K562 (cell line): ENCODE measurements around the gene ENPP6. TPM values are rescaled to one million over a fixed set of nuclear protein-coding genes. Genes with fewer than 3 reads are reported as not detected.

Experiments used
- ATAC-seq: fragments of 200-7000 bp; cut with Tn5 transposase; 3 replicates; pipeline ENCODE4 v1.9.1; 2020; ENCODE audit warnings: moderate library complexity
- BruUV-seq: library from RNA; stranded (reverse); fragments of 400-500 nt; replicated peaks from 2 replicates; lab custom pipeline; 2021; lab: Mats Ljungman, UMichigan
- CTCF ChIA-PET: fragments of 300-600 bp; formaldehyde crosslinking; extraction: SDS; loops from one replicate; lab custom pipeline; 2021; ENCODE audit warnings: low intra/inter-chr PET ratio; lab: Yijun Ruan, JAX
- POLR2A ChIA-PET: fragments of 300-600, 350-650 bp; sonication (Branson Sonifier 250); formaldehyde crosslinking; extraction: SDS; loops from one replicate; lab custom pipeline; 2021; ENCODE audit warnings: antibody characterized with exemption, inconsistent platforms; lab: Yijun Ruan, JAX
- DNase-seq, 4 experiments: peaks; one replicate each; pipeline versions ENCODE4 v3.0.0 to v3.0.0-alpha.2; 2011 to 2018; ENCODE audit warnings: low spot score in 3 of 4, mixed read lengths in 3 of 4; ENCODE audit errors: extremely low read depth in 1 of 4
- FAIRE-seq: peaks from 2 replicates; lab custom pipeline; 2011; peaks lifted over from hg19 to GRCh38; lab: Jason Lieb, UNC
- H2AFZ ChIP-seq: 2 replicates; pipeline ENCODE4 v1.6.0; 2011; ENCODE audit warnings: low read depth, low read length, control low read depth, inconsistent platforms
- H3K27ac ChIP-seq: fragments of 200-600 bp; 3 replicates; pipeline ENCODE4 v1.8.0; 2011; ENCODE audit warnings: low read depth, mild to moderate bottlenecking, control low read depth, inconsistent platforms, low read length, moderate library complexity, mixed read lengths; ENCODE audit errors: extremely low read depth
- H3K27me3 ChIP-seq, 2 experiments: fragments of 300-600 bp in 1 of 2; 2 replicates in 1 of 2; 3 replicates in 1 of 2; pipeline versions ENCODE4 v1.6.0 to v1.8.0; 2011; ENCODE audit warnings: inconsistent platforms in 2 of 2, low read length in 2 of 2, mild to moderate bottlenecking in 1 of 2, mixed read lengths in 1 of 2, moderate library complexity in 1 of 2; ENCODE audit not compliant: control insufficient read depth in 2 of 2, insufficient read depth in 2 of 2
- H3K36me3 ChIP-seq: fragments of 300-600 bp; 3 replicates; pipeline ENCODE4 v1.8.0; 2011; ENCODE audit warnings: mild to moderate bottlenecking, low read length, inconsistent platforms; ENCODE audit not compliant: control insufficient read depth, insufficient read depth
- H3K4me1 ChIP-seq, 2 experiments: fragments of 200-600 bp in 1 of 2; replicated peaks in 1 of 2; 2 replicates in 1 of 2; 3 replicates in 1 of 2; pipeline versions ENCODE4 v1.5.1 to v1.8.0; 2011; ENCODE audit warnings: inconsistent platforms in 2 of 2, low read length in 2 of 2, mild to moderate bottlenecking in 1 of 2, mixed read lengths in 1 of 2, moderate library complexity in 1 of 2; ENCODE audit not compliant: control insufficient read depth in 2 of 2, insufficient read depth in 2 of 2
- H3K4me2 ChIP-seq: 2 replicates; pipeline ENCODE4 v1.6.1; 2011; ENCODE audit warnings: low read length, control low read depth, inconsistent platforms, mixed read lengths; ENCODE audit not compliant: insufficient read depth
- H3K4me3 ChIP-seq: fragments of 200-600 bp; sonication (generic), shearing (Covaris generic); 2 replicates; pipeline ENCODE4 v1.5.1; 2016; ENCODE audit warnings: control low read depth, inconsistent platforms
- H3K79me2 ChIP-seq: fragments of 200-600 bp; 3 replicates; pipeline ENCODE4 v1.8.0; 2011; ENCODE audit warnings: low read length, inconsistent platforms; ENCODE audit not compliant: control insufficient read depth, insufficient read depth
- H3K9ac ChIP-seq, 2 experiments: 2 replicates each; pipeline versions ENCODE4 v1.6.0 to v1.6.1; 2011; ENCODE audit warnings: low read depth in 2 of 2, low read length in 2 of 2, control low read depth in 1 of 2, inconsistent platforms in 1 of 2, mild to moderate bottlenecking in 1 of 2, mixed read lengths in 1 of 2; ENCODE audit not compliant: insufficient read depth in 1 of 2
- H3K9me1 ChIP-seq: one replicate; pipeline ENCODE4 v1.6.0; 2011; ENCODE audit warnings: inconsistent platforms, mild to moderate bottlenecking, low read length, moderate library complexity; ENCODE audit not compliant: control insufficient read depth, insufficient read depth
- H3K9me3 ChIP-seq: replicated peaks from 2 replicates; pipeline ENCODE4 v1.5.1; 2011; ENCODE audit warnings: low read depth, low read length, inconsistent platforms; ENCODE audit not compliant: control insufficient read depth, insufficient read depth
- H4K20me1 ChIP-seq: replicated peaks from 2 replicates; pipeline ENCODE4 v1.6.1; 2011; ENCODE audit warnings: low read length, inconsistent platforms, mixed read lengths; ENCODE audit not compliant: control insufficient read depth, insufficient read depth
- BRCA1 ChIP-seq, 2 experiments: fragments of 450-650 bp in 1 of 2; sonication (generic) in 1 of 2; formaldehyde crosslinking in 1 of 2; IDR thresholded peaks; 2 replicates each; pipeline versions ENCODE4 v1.5.0 to v1.6.1; 2017 to 2020; ENCODE audit warnings: mild to moderate bottlenecking in 1 of 2, missing genetic modification reagents in 1 of 2
- PTTG1 ChIP-seq: fragments of 450-650 bp; IDR thresholded peaks from 2 replicates; pipeline ENCODE4 v1.6.1; 2016; ENCODE audit warnings: low read depth, mild to moderate bottlenecking, missing genetic modification characterization, missing compliant biosample characterization
- RBM17 ChIP-seq: fragments of 200-400 bp; formaldehyde crosslinking; IDR thresholded peaks from 2 replicates; pipeline ENCODE4 v1.6.1; 2017; ENCODE audit warnings: low read depth, mild to moderate bottlenecking, low read length, borderline replicate concordance
- SMARCA5 ChIP-seq: fragments of 450-650 bp; IDR thresholded peaks from 2 replicates; pipeline ENCODE4 v1.6.1; 2016
- SMARCB1 ChIP-seq: IDR thresholded peaks from 2 replicates; pipeline ENCODE4 v1.6.1; 2011; ENCODE audit warnings: improper control_type of control experiment, low read depth; ENCODE audit not compliant: insufficient read length
- SRF ChIP-seq, 2 experiments: fragments of 250-450, 450-650 bp in 1 of 2; sonication (Bioruptor Pico) in 1 of 2; sonication (generic) in 1 of 2; formaldehyde crosslinking; IDR thresholded peaks; 2 replicates each; pipeline versions ENCODE4 v1.5.0 to v1.5.1; 2020 to 2022; ENCODE audit warnings: mild to moderate bottlenecking in 1 of 2, missing genetic modification reagents in 1 of 2
- TCF7 ChIP-seq: sonication (generic); IDR thresholded peaks from 2 replicates; pipeline ENCODE4 v1.6.1; 2016; ENCODE audit warnings: antibody characterized with exemption, borderline replicate concordance
- ZBTB1 ChIP-seq: sonication (generic); formaldehyde crosslinking; IDR thresholded peaks from 2 replicates; pipeline ENCODE4 v1.8.1; 2023; ENCODE audit warnings: missing genetic modification reagents, low read depth, mild to moderate bottlenecking, borderline replicate concordance
- ZFP30 ChIP-seq: fragments of 250-450 bp; sonication (Bioruptor Pico); IDR thresholded peaks from 2 replicates; pipeline ENCODE4 v1.8.0; 2022; ENCODE audit warnings: moderate library complexity, mild to moderate bottlenecking, inconsistent platforms, borderline replicate concordance
- ZNF165 ChIP-seq: fragments of 250-450 bp; sonication (Bioruptor Pico); IDR thresholded peaks from 2 replicates; pipeline ENCODE4 v1.4.0; 2020; ENCODE audit warnings: borderline replicate concordance
- ZNF23 ChIP-seq: fragments of 250-450 bp; sonication (Bioruptor Pico); IDR thresholded peaks from 2 replicates; pipeline ENCODE4 v1.4.0; 2020; ENCODE audit warnings: mild to moderate bottlenecking
- ZNF3 ChIP-seq: fragments of 250-450 bp; sonication (Bioruptor Pico); IDR thresholded peaks from 2 replicates; pipeline ENCODE4 v1.5.0; 2021; ENCODE audit warnings: mild to moderate bottlenecking, moderate library complexity
- ZNF75A ChIP-seq: fragments of 450-650 bp; formaldehyde crosslinking; IDR thresholded peaks from 2 replicates; pipeline ENCODE4 v1.4.0; 2020; ENCODE audit warnings: mild to moderate bottlenecking
- WGBS: fragments of 100-300 bp; shearing (Covaris generic); methylation state at CpG from one replicate; pipeline ENCODE4 v1.1.6; 2016; ENCODE audit warnings: low coverage, mixed read lengths; ENCODE audit not compliant: insufficient coverage; ENCODE audit errors: missing lambda C conversion rate; 5-methylcytosine and 5-hydroxymethylcytosine counted together
- in situ Hi-C: fragments of 300-500 bp; cut with MboI; formaldehyde crosslinking; loops from 4 replicates; pipeline ENCODE4 v1.15.0; 2018; ENCODE audit warnings: inconsistent platforms, mixed read lengths
- intact Hi-C: fragments of 100-400 bp; cut with micrococcal nuclease; formaldehyde crosslinking; loops from 2 replicates; pipeline ENCODE4 v1.14.2; 2022
- polyA plus RNA-seq, 8 experiments: library from polyadenylated mRNA; depleted of rRNA in 4 of 8; stranded (reverse) in 5 of 8; unstranded in 3 of 8; fragments of >200 nt; fragmentation: Nextera tagmentation in 2 of 8; fragmentation: Illumina TruSeq in 1 of 8; extraction: Ambion mirVana in 2 of 8; extraction: Trizol in 1 of 8; gene quantifications; 2 replicates each; pipeline versions ENCODE4 v1.2.1 to v1.2.3, GENCODE V29; 2011 to 2014; ENCODE audit warnings: inconsistent platforms in 1 of 8, missing spikeins in 1 of 8
- total RNA-seq, 7 experiments: library from RNA; depleted of rRNA in 6 of 7; stranded (reverse); fragments of >200 nt in 6 of 7; fragmentation: Illumina TruSeq in 2 of 7; extraction: Trizol in 2 of 7; gene quantifications; 2 replicates each; pipeline versions ENCODE4 v1.2.1 to v1.2.3, GENCODE V29; 2011 to 2021; ENCODE audit warnings: low replicate concordance in 1 of 7
- TF ChIP-seq, protein P1 (sequence below): fragments of 450-650 bp; IDR thresholded peaks from 2 replicates; pipeline ENCODE4 v1.6.1; 2018; ENCODE audit not compliant: partially characterized antibody
- TF ChIP-seq, protein P2 (sequence below): sonication (generic); formaldehyde crosslinking; IDR thresholded peaks from 2 replicates; pipeline ENCODE4 v1.8.1; 2023; ENCODE audit warnings: mild to moderate bottlenecking, missing genetic modification reagents
- TF ChIP-seq, protein P3 (sequence below): sonication (generic); formaldehyde crosslinking; IDR thresholded peaks from 2 replicates; pipeline ENCODE4 v1.8.1; 2022; ENCODE audit warnings: missing genetic modification reagents

The ENPP6 gene
- total and polyA plus RNA-seq, 9 of the 15 experiments (the other 6 are each of a cell fraction or from before 2014, with no cell fraction given) = 0.29 TPM; not detected in 8

DNA sequence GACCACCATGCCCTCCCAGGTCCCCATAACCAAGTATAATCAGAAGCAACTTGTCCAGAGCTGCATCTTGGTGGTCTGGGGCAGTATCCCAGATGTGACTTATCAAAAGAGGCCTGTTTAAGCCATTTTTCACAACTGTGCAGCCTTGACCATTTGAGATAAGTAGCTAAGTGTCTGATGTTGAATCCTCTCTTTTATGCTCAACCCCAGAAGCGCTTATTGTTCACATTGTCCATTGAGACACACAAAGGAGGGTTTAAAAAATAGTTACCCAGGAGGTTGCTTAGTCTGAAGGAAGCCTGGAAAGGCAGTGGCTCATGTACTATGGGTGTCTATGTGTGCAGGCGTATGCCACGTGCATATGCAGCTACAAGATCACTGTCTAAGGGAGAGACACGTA lies 27.0 kb downstream of the ENPP6 start (continued):
- no peak for TF ChIP-seq SMARCB1
- no peak for TF ChIP-seq SRF (CRISPR knock-in tag; IDR thresholded peaks at IDR 0.05)
- TF ChIP-seq PTTG1 = no peak
- TF ChIP-seq ZNF23 (CRISPR knock-in tag) = no peak
- TF ChIP-seq ZBTB1 = no peak
- TF ChIP-seq ZNF3 = no peak
- TF ChIP-seq RBM17 = no peak
- no peak for TF ChIP-seq TCF7

DNA sequence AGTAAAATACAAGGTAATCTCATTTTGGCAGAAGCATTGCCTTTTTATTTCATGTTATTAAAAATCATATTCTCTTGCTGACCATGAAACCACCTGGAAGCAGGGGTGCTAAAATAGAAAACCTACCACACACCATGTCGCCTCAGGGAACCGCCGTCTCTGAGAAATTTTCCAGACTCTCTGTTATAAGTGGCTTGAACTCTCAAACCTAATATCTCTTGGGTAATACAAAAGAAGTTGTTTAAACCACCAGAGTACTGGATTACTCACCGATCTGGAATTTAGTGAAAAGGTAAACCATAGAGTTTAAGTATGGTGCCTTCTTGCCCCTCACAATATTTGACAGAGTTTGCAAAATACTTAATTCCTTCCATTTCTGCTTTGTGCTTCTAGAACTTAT lies 27.7 kb downstream of the ENPP6 start:
- ChIA-PET CTCF (no interaction called here), POLR2A (interaction anchor here (1.5 kb wide), 1 partner anchor 9 kb away, joined by 3 read pairs; no protein-coding TSS in a partner anchor)
- no peak overlapping the region for H3K4me2 ChIP-seq
- no peaks in the 10 kb centered on the region for H4K20me1 ChIP-seq
- H3K4me1 ChIP-seq = no peaks in the 10 kb centered on the region
- H3K9me3 ChIP-seq = no peaks in the 10 kb centered on the region
- no peak overlapping the region for H2AFZ ChIP-seq
- DNase-seq = no peak
- no peak for ATAC-seq
- H3K4me3 ChIP-seq = no peak overlapping the region
- no peaks in the 10 kb centered on the region for H3K79me2 ChIP-seq
- no peaks in the 10 kb centered on the region for H3K36me3 ChIP-seq
- WGBS = 6% methylated on average over 4 of the region's 4 CpGs
- no peak overlapping the region for H3K9ac ChIP-seq
- no peaks in the 10 kb centered on the region for H3K9me1 ChIP-seq
- no peak overlapping the region for H3K27ac ChIP-seq
- in situ Hi-C loops = no loop called here
- intact Hi-C loops = no loop called here
- BruUV-seq = no TSS peak
- H3K27me3 ChIP-seq = peaks cover 29 to 51% of the 10 kb centered on the region in 2 experiments
- FAIRE-seq = no peak
- TF ChIP-seq, protein P1, sequence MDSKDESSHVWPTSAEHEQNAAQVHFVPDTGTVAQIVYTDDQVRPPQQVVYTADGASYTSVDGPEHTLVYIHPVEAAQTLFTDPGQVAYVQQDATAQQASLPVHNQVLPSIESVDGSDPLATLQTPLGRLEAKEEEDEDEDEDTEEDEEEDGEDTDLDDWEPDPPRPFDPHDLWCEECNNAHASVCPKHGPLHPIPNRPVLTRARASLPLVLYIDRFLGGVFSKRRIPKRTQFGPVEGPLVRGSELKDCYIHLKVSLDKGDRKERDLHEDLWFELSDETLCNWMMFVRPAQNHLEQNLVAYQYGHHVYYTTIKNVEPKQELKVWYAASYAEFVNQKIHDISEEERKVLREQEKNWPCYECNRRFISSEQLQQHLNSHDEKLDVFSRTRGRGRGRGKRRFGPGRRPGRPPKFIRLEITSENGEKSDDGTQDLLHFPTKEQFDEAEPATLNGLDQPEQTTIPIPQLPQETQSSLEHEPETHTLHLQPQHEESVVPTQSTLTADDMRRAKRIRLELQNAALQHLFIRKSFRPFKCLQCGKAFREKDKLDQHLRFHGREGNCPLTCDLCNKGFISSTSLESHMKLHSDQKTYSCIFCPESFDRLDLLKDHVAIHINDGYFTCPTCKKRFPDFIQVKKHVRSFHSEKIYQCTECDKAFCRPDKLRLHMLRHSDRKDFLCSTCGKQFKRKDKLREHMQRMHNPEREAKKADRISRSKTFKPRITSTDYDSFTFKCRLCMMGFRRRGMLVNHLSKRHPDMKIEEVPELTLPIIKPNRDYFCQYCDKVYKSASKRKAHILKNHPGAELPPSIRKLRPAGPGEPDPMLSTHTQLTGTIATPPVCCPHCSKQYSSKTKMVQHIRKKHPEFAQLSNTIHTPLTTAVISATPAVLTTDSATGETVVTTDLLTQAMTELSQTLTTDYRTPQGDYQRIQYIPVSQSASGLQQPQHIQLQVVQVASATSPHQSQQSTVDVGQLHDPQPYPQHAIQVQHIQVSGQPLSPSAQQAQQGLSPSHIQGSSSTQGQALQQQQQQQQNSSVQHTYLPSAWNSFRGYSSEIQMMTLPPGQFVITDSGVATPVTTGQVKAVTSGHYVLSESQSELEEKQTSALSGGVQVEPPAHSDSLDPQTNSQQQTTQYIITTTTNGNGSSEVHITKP = no peak
- TF ChIP-seq ZNF165 = no peak
- no peak for TF ChIP-seq SMARCA5
- TF ChIP-seq, protein P2, sequence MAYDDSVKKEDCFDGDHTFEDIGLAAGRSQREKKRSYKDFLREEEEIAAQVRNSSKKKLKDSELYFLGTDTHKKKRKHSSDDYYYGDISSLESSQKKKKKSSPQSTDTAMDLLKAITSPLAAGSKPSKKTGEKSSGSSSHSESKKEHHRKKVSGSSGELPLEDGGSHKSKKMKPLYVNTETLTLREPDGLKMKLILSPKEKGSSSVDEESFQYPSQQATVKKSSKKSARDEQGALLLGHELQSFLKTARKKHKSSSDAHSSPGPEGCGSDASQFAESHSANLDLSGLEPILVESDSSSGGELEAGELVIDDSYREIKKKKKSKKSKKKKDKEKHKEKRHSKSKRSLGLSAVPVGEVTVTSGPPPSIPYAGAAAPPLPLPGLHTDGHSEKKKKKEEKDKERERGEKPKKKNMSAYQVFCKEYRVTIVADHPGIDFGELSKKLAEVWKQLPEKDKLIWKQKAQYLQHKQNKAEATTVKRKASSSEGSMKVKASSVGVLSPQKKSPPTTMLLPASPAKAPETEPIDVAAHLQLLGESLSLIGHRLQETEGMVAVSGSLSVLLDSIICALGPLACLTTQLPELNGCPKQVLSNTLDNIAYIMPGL = no peak
- no peak for TF ChIP-seq ZFP30 (CRISPR knock-in tag)
- no peak for TF ChIP-seq BRCA1 (IDR thresholded peaks at IDR 0.05)
- no peak for TF ChIP-seq BRCA1 (CRISPR knock-in tag; IDR thresholded peaks at IDR 0.05)
- TF ChIP-seq, protein P3, sequence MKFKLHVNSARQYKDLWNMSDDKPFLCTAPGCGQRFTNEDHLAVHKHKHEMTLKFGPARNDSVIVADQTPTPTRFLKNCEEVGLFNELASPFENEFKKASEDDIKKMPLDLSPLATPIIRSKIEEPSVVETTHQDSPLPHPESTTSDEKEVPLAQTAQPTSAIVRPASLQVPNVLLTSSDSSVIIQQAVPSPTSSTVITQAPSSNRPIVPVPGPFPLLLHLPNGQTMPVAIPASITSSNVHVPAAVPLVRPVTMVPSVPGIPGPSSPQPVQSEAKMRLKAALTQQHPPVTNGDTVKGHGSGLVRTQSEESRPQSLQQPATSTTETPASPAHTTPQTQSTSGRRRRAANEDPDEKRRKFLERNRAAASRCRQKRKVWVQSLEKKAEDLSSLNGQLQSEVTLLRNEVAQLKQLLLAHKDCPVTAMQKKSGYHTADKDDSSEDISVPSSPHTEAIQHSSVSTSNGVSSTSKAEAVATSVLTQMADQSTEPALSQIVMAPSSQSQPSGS (CRISPR knock-in tag) = no peak
- no peak for TF ChIP-seq ZNF75A (CRISPR knock-in tag)
